IMR-90 (cell line): ENCODE results near the gene RRP9. TPM values are rescaled to one million over a fixed set of nuclear protein-coding genes. Genes with fewer than 3 reads are reported as not detected.

Experiments used
- ATAC-seq: fragments of 200-7000 bp; cut with Tn5 transposase; 2 replicates; pipeline ENCODE4 v1.9.1; 2020; ENCODE audit warnings: low read depth, mild to moderate bottlenecking, moderate library complexity
- BruUV-seq: library from RNA; stranded (reverse); fragments of 400-500 nt; replicated peaks from 2 replicates; lab custom pipeline; 2021; lab: Mats Ljungman, UMichigan
- CTCF ChIA-PET: fragments of 300-600 bp; formaldehyde crosslinking; extraction: SDS; loops from one replicate; lab custom pipeline; 2021; ENCODE audit warnings: antibody characterized with exemption; lab: Yijun Ruan, JAX
- POLR2A ChIA-PET: fragments of 300-600 bp; sonication (Branson Sonifier 250); formaldehyde crosslinking; loops from one replicate; lab custom pipeline; 2022; ENCODE audit warnings: antibody characterized with exemption; ENCODE audit not compliant: unreplicated experiment; lab: Charles Lee
- DNase-seq: peaks from one replicate; pipeline ENCODE4 v3.0.0; 2013
- H2AFZ ChIP-seq: replicated peaks from 2 replicates; pipeline ENCODE3; 2013; ENCODE audit warnings: low read length, mild to moderate bottlenecking; ENCODE audit not compliant: poor library complexity
- H2AK5ac ChIP-seq: 2 replicates; pipeline ENCODE4 v1.6.1; 2013; ENCODE audit warnings: low read depth, low read length, inconsistent platforms
- H2AK9ac ChIP-seq: replicated peaks from 2 replicates; pipeline ENCODE3; 2013; ENCODE audit warnings: mild to moderate bottlenecking, low read depth, low read length, moderate library complexity; ENCODE audit not compliant: poor library complexity
- H2BK120ac ChIP-seq: 2 replicates; pipeline ENCODE4 v1.6.1; 2013; ENCODE audit warnings: low read depth, low read length, inconsistent platforms
- H2BK15ac ChIP-seq: 3 replicates; pipeline ENCODE4 v1.6.1; 2013; ENCODE audit warnings: low read depth, low read length, inconsistent platforms
- H2BK20ac ChIP-seq: 2 replicates; pipeline ENCODE4 v1.6.1; 2013; ENCODE audit warnings: low read depth, mild to moderate bottlenecking, inconsistent platforms, low read length, moderate library complexity
- H2BK5ac ChIP-seq: 2 replicates; pipeline ENCODE4 v1.6.1; 2013; ENCODE audit warnings: mild to moderate bottlenecking, low read depth, low read length, inconsistent platforms; ENCODE audit not compliant: poor library complexity, severe bottlenecking
- H3K14ac ChIP-seq: replicated peaks from 2 replicates; pipeline ENCODE4 v1.6.1; 2013; ENCODE audit warnings: low read depth, low read length, inconsistent platforms
- H3K18ac ChIP-seq: 2 replicates; pipeline ENCODE4 v1.6.1; 2013; ENCODE audit warnings: low read depth, low read length, control low read depth
- H3K23ac ChIP-seq: 2 replicates; pipeline ENCODE4 v1.6.1; 2013; ENCODE audit warnings: low read depth, low read length, inconsistent platforms
- H3K27ac ChIP-seq: 2 replicates; pipeline ENCODE4 v1.5.1; 2013; ENCODE audit warnings: mild to moderate bottlenecking, control low read depth, low read length; ENCODE audit not compliant: insufficient read depth
- H3K27me3 ChIP-seq: 2 replicates; pipeline ENCODE4 v1.6.1; 2013; ENCODE audit warnings: low read length; ENCODE audit not compliant: control insufficient read depth, insufficient read depth
- H3K36me3 ChIP-seq: 2 replicates; pipeline ENCODE4 v1.6.1; 2013; ENCODE audit warnings: low read length, mixed read lengths; ENCODE audit not compliant: control insufficient read depth, insufficient read depth
- H3K4ac ChIP-seq: 2 replicates; pipeline ENCODE4 v1.6.1; 2013; ENCODE audit warnings: low read depth, low read length, inconsistent platforms
- H3K4me1 ChIP-seq: 2 replicates; pipeline ENCODE4 v1.6.1; 2013; ENCODE audit warnings: low read length, mixed read lengths; ENCODE audit not compliant: control insufficient read depth, insufficient read depth
- H3K4me2 ChIP-seq: 2 replicates; pipeline ENCODE4 v1.6.1; 2013; ENCODE audit warnings: low read depth, mild to moderate bottlenecking, control low read depth, low read length, moderate library complexity
- H3K4me3 ChIP-seq: 2 replicates; pipeline ENCODE4 v1.5.1; 2013; ENCODE audit warnings: low read depth, mild to moderate bottlenecking, control low read depth, low read length, moderate library complexity; ENCODE audit not compliant: insufficient read depth
- H3K56ac ChIP-seq: 2 replicates; pipeline ENCODE4 v1.6.1; 2013; ENCODE audit warnings: low read length, inconsistent platforms; ENCODE audit not compliant: insufficient read depth; ENCODE audit errors: extremely low read depth
- H3K79me1 ChIP-seq, 2 experiments: 2 replicates each; pipeline ENCODE4 v1.6.1; 2013; ENCODE audit warnings: low read length in 2 of 2, inconsistent platforms in 1 of 2, low read depth in 1 of 2
- H3K9ac ChIP-seq: 2 replicates; pipeline ENCODE4 v1.6.1; 2013; ENCODE audit warnings: low read depth, low read length, control low read depth
- H3K9me1 ChIP-seq: 2 replicates; pipeline ENCODE4 v1.6.1; 2013; ENCODE audit warnings: low read length, inconsistent platforms; ENCODE audit not compliant: insufficient read depth
- H3K9me3 ChIP-seq: 2 replicates; pipeline ENCODE4 v1.6.1; 2013; ENCODE audit warnings: low read length; ENCODE audit not compliant: control insufficient read depth, insufficient read depth
- H4K20me1 ChIP-seq: 2 replicates; pipeline ENCODE4 v1.6.1; 2013; ENCODE audit warnings: low read length, inconsistent platforms; ENCODE audit not compliant: insufficient read depth
- H4K5ac ChIP-seq: 2 replicates; pipeline ENCODE4 v1.6.1; 2013; ENCODE audit warnings: mild to moderate bottlenecking, low read depth, low read length, control low read depth
- H4K8ac ChIP-seq, 2 experiments: 2 replicates each; pipeline ENCODE4 v1.6.1; 2013; ENCODE audit warnings: low read depth in 2 of 2, low read length in 2 of 2, control low read depth in 1 of 2, inconsistent platforms in 1 of 2
- H4K91ac ChIP-seq: 2 replicates; pipeline ENCODE4 v1.6.1; 2013; ENCODE audit warnings: low read depth, low read length, inconsistent platforms; ENCODE audit not compliant: insufficient read depth
- BHLHE40 ChIP-seq: fragments of 150-350 bp; IDR thresholded peaks from 2 replicates; pipeline ENCODE4 v1.6.1; 2016; ENCODE audit warnings: mild to moderate bottlenecking, low read depth, low read length
- CEBPB ChIP-seq: IDR thresholded peaks from 2 replicates; pipeline ENCODE4 v1.6.1; 2012; ENCODE audit warnings: low read depth, low read length, improper control_type of control experiment
- ELK1 ChIP-seq: fragments of 150-350 bp; IDR thresholded peaks from 2 replicates; pipeline ENCODE4 v1.6.1; 2016; ENCODE audit warnings: low read depth, mild to moderate bottlenecking, low read length, moderate library complexity, borderline replicate concordance
- MAFK ChIP-seq: IDR thresholded peaks from 2 replicates; pipeline ENCODE4 v1.6.1; 2012; ENCODE audit warnings: low read depth, low read length, improper control_type of control experiment
- MAZ ChIP-seq: IDR thresholded peaks from 2 replicates; pipeline ENCODE4 v1.6.1; 2012; ENCODE audit warnings: low read depth, mild to moderate bottlenecking, low read length, improper control_type of control experiment, moderate library complexity, borderline replicate concordance
- RAD21 ChIP-seq: IDR thresholded peaks from 2 replicates; pipeline ENCODE4 v1.6.1; 2012; ENCODE audit warnings: low read length, improper control_type of control experiment
- SMC3 ChIP-seq: fragments of 150-350 bp; IDR thresholded peaks from 2 replicates; pipeline ENCODE4 v1.6.1; 2016; ENCODE audit warnings: low read depth, mild to moderate bottlenecking, antibody characterized with exemption, low read length, moderate library complexity
- USF2 ChIP-seq: fragments of 150-350 bp; IDR thresholded peaks from 2 replicates; pipeline ENCODE4 v1.6.1; 2017; ENCODE audit warnings: mild to moderate bottlenecking, antibody characterized with exemption, low read length, low read depth
- WGBS, 2 experiments: methylation state at CpG; one replicate each; pipeline versions ENCODE4 v1.1.5 to v1.1.7; 2013; ENCODE audit warnings: missing lambda C conversion rate in 2 of 2; ENCODE audit not compliant: insufficient read length in 1 of 2; ENCODE audit errors: extremely low coverage in 2 of 2; 5-methylcytosine and 5-hydroxymethylcytosine counted together
- dilution Hi-C: fragments of 300-500 bp; cut with HindIII; formaldehyde crosslinking; loops from one replicate; pipeline ENCODE4 v1.14.3; 2018; ENCODE audit warnings: low sequenced_read_pairs; ENCODE audit not compliant: unreplicated experiment
- in situ Hi-C: fragments of 300-500 bp; cut with MboI; formaldehyde crosslinking; loops from 3 replicates; pipeline ENCODE4 v1.14.3; 2019; ENCODE audit warnings: low sequenced_read_pairs, inconsistent platforms, mixed read lengths
- intact Hi-C: fragments of 100-400 bp; cut with micrococcal nuclease; formaldehyde crosslinking; loops from 2 replicates; pipeline ENCODE4 v1.10.0; 2022
- polyA plus RNA-seq, 3 experiments: library from polyadenylated mRNA; depleted of rRNA; stranded (reverse); fragments of >200 nt; gene quantifications; 2 replicates each; pipeline ENCODE4 v1.2.3, GENCODE V29; 2012; ENCODE audit warnings: low replicate concordance in 1 of 3
- total RNA-seq: library from RNA; depleted of rRNA; stranded (reverse); fragments of >200 nt; gene quantifications from 2 replicates; pipeline ENCODE4 v1.2.3, GENCODE V29; 2012
- TF ChIP-seq, protein P1 (sequence below): conservative IDR thresholded peaks from 2 replicates; pipeline ENCODE4 v1.5.1; 2012; ENCODE audit warnings: mild to moderate bottlenecking, low read depth, low read length, improper control_type of control experiment

Gene RRP9
- total and polyA plus RNA-seq, 2 of the 4 experiments (the other 2 are of a cell fraction), result 30.9 to 39.8 TPM

DNA sequence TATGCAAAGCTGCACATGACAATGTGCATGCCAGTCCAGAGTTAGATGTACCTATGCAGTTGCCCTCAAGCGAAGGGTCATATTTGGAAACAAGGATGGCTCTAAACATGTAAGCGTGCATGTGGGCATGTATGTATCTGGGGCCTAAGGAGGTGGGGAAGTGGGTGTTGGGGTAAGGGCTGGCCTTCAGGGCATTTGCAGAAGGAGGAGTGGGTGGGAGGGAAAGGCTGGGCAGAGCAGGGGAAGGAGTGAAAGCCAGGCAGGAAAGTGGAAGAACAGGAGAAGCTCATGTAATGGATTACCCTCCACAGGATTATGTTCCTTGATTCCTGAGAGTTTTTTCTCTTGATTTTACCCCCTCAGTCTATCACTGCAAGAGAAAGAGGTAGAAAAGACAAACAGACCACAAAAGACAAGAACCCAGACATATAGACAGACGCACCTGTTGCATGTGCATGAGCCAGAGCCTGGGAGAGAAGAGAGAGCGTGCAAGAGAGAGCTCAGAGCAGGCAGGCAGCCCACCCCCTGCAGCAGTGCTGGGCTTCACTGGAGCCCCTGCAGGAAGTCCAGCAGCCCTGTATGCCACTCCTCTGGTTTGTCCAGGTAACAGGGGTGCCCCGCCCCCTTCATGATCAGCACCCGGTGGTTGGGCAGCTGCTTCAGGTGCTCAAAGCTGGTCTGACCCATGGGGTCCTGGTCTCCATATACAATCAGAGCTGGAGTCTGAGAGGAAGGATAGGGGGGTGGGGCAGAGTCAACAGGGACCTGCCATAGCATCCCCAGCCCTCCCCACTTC is 27.4 kb upstream of the RRP9 start (continued):
- TF ChIP-seq MAZ, result no peak

GRCh38 chr3:51968170-51968775 is 26.6 kb upstream of the RRP9 start:
- peak overlapping the region; percentile 86 to 87 for H4K8ac ChIP-seq
- peak overlapping the region; percentile 95 for H3K4ac ChIP-seq
- no peaks in the 10 kb centered on the region for H3K9me3 ChIP-seq
- peak overlapping the region; percentile 85 for H3K14ac ChIP-seq
- no peaks in the 10 kb centered on the region for H3K27me3 ChIP-seq
- H3K4me3 ChIP-seq, result peak overlapping the region; percentile 67
- H2AFZ ChIP-seq, result peak overlapping the region; percentile 95
- DNase-seq (peak; percentile 18), ATAC-seq (peak; percentile 24)
- H2BK15ac ChIP-seq, result no peak overlapping the region; the same call in 1 of the 3 replicates
- peak overlapping the region; percentile 97 for H2AK9ac ChIP-seq
- peak overlapping the region; percentile 97 for H2AK5ac ChIP-seq
- peaks cover 5% of the 10 kb centered on the region for H4K20me1 ChIP-seq
- H3K18ac ChIP-seq, result no peak overlapping the region; the same call in 1 of the 2 replicates
- in situ Hi-C loops (loop anchor here (25.0 kb wide), 1 partner anchor 1631 kb away; the partner anchor contains the start of genes RASSF1, TUSC2 and ZMYND10), intact Hi-C loops (no loop called here), dilution Hi-C loops (no loop called here)
- peak overlapping the region; percentile 82; the same call in 1 of the 2 replicates for H3K56ac ChIP-seq
- peak overlapping the region; percentile 84 for H3K23ac ChIP-seq
- H3K4me2 ChIP-seq, result peak overlapping the region; percentile 88
- peaks cover 33 to 61% of the 10 kb centered on the region in 2 experiments for H3K79me1 ChIP-seq
- H4K5ac ChIP-seq, result 0 out of 2 replicates have a peak overlapping the region, but pooled peaks have one; percentile 3
- H2BK20ac ChIP-seq, result no peak overlapping the region; the same call in 1 of the 2 replicates
- H2BK120ac ChIP-seq, result peak overlapping the region; percentile 55
- H4K91ac ChIP-seq, result peak overlapping the region; percentile 76
- peak overlapping the region; percentile 72 for H3K9ac ChIP-seq
- peak overlapping the region; percentile 88 for H3K27ac ChIP-seq
- POLR2A ChIA-PET, result interaction anchor here (0.6 kb wide), 2 partner anchors 15 to 331 kb away, joined by 8 to 10 read pairs; no protein-coding TSS in a partner anchor
- CTCF ChIA-PET, result no interaction called here
- no peaks in the 10 kb centered on the region; the same call in 1 of the 2 replicates for H3K36me3 ChIP-seq
- WGBS, 2 experiments, result no CpG with 5 or more reads among the region's 11 CpGs
- peaks cover 25% of the 10 kb centered on the region for H3K4me1 ChIP-seq
- peaks cover 19% of the 10 kb centered on the region for H3K9me1 ChIP-seq
- no TSS peak for BruUV-seq
- H2BK5ac ChIP-seq, result peak overlapping the region; percentile 84
- TF ChIP-seq USF2 (no peak), BHLHE40 (no peak), MAZ (no peak), ELK1 (no peak), MAFK (no peak), CEBPB (no peak), RAD21 (no peak), SMC3 (no peak)
- TF ChIP-seq, protein P1, sequence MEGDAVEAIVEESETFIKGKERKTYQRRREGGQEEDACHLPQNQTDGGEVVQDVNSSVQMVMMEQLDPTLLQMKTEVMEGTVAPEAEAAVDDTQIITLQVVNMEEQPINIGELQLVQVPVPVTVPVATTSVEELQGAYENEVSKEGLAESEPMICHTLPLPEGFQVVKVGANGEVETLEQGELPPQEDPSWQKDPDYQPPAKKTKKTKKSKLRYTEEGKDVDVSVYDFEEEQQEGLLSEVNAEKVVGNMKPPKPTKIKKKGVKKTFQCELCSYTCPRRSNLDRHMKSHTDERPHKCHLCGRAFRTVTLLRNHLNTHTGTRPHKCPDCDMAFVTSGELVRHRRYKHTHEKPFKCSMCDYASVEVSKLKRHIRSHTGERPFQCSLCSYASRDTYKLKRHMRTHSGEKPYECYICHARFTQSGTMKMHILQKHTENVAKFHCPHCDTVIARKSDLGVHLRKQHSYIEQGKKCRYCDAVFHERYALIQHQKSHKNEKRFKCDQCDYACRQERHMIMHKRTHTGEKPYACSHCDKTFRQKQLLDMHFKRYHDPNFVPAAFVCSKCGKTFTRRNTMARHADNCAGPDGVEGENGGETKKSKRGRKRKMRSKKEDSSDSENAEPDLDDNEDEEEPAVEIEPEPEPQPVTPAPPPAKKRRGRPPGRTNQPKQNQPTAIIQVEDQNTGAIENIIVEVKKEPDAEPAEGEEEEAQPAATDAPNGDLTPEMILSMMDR, result no peak
